GM21529 (cell line): ENCODE measurements around the gene PPP6R1.

ENCODE experiments used
- ATAC-seq: cut with Tn5 transposase; IDR thresholded peaks from one replicate; pipeline ENCODE4 v1.9.1; 2021; ENCODE audit not compliant: unreplicated experiment

The PPP6R1 gene

DNA sequence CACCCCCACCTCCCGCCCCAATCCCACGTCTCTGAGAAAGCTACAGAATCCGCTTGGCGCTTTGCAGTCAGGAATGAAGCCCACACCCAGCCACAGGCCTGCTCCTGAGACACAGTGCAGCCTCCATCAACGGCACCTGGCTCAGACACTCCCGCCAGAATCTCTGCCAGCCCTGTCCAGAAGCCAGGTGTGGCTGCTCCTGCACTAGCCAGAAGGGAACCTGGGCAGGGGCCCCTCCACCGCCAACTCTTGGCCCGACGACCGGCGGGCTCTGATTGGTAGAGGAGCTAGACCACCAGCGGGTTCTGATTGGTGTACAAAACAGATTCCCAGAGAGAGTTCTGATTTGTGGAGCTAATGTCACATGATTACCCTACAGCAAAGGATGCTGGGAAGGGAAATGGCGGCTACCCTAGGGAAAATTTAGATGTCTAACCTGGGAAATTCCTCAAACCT lies 2.9 kb upstream of the PPP6R1 start:
- no peak for ATAC-seq

DNA sequence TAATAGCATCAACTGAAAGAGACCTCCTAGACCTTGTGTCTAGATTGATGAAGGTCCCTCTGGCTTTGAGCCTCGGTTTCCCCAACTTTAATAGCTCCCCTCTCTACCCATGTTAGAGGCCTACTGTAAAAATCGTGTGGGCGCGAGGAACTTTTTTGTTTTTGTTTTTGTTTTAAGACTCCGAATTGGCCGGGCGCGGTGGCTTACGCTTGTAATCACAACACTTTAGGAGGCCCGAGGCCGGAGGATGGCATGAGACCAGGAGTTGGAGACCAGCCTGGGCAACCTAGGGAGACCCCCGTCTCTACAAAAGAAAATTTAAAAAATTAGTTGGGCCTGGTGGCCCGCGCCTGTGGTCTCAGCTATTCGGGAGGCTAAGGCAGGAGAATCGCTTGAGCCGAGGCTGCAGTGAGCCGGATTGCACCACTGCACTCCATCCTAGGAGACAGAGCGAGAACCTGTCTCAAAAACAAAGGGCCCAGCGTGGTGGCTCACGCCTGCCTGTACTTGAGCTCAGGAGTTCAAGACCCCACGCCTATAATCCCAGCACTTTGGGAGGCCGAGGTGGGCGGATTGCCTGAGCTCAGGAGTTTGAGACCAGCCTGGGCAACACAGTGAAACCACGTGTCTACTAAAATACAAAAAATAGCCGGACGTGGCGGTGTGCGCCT lies 858 bp upstream of the PPP6R1 start:
- ATAC-seq, result no peak

- ATAC-seq, result peak; percentile 7
Measured at GRCh38 chr19:55258476-55258827, 365 bp downstream of the PPP6R1 start.

DNA sequence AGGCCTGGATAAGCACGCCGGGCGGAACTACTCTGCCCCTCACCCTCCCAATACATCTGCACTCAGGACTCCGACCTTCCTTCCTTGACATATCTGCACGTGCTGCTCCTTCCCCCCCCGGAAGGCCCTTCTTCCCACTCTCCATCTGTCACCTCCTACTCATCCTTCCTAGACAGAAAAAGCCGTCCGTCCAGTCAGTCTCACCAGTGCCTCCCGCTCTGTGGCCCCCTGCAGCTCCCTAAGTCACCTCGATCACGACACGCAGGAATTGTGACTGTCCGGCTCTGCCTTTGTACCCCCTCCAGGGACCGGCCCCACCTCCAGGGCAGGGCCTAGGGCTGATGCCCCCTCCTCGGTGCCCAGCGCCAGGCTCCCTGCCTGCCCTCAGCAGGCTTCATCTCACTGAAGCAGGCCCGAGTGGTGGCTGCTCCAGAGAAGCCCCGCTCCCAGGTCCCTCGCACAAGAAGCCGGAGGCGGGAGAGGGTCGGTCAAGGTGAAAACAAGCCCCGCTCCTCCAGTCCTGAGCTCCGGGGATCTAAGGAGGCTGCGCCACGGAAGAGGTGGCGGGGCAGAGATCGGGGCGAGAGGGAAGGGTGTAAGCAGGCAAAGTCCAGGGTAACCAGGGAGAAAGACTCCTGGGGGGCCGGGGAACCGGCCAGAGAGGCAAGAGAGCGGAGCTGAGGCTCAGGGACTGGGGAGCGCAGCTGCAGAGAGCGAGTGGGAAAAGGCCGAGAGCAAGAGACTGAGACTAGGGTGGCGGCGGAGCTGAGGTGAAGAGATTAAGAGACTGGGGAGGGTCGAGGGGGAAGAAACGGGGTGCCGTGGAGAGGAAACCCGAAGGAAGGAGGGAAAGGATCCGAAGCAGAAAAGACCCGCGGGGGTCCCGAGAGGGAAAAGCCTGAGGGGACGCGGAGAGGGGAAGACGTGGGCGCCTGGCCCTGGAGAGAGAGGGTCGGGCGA lies 1.1 kb downstream of the PPP6R1 start:
- ATAC-seq, result no peak

- no peak for ATAC-seq
Measured at GRCh38 chr19:55256562-55257460, 2.0 kb downstream of the PPP6R1 start.

DNA sequence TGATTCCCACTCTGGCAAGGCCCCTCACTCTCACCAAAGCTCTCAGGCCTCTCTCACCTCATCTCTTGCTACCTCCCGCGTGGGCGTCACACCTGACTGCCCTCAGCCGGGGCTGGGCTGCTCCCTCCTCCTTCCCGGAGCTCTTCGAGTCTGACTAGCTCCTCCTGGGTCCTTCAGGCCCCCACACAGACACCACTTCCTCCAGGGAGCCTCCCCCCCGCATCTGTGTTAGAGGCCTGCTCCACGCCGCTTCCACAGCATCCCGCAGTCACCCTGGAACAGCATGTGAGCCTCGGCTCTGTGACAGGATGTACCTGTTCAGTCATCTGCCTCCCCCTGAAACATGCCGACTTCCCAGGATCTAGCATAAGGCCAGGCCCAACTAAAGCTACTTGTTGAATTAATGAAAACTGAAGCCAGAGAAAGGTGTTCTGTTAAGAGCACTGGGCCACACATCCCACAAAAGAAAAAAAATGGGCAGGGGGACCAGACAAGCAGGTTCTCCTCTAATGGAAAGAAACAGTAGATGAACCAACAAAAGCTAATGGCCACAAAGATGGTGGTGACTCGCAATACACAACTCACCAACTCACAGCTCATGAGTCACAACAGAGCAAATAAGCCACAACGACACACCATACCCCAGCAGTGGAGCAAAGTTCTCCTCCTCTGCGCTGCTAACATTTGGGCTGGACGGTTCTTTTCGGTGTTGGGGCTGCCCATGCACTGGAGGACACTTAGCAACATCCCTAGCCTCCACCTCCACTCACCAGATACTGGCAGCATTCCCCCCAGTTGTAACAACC lies 3.0 kb downstream of the PPP6R1 start:
- no peak for ATAC-seq

DNA sequence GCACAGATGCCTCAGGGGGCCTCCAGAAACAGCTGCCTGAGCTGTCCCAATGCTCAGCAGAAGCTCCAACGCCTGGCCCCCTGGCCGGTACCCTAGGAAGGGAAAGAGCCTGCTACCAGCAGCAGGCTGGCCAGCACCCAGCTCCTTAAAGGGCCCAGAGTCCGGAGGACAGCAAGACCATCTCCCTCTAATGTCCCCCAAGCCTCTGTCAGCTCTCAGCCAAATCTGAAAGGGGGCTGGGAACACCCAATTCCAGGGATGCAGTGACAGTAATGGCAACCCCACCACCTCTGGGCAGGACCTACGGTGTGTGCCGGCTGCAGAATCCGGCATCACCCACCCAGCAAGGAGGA lies 4.2 kb downstream of the PPP6R1 start:
- no peak for ATAC-seq

- peak; percentile 45 for ATAC-seq
Measured at GRCh38 chr19:55253842-55254624, 4.8 kb downstream of the PPP6R1 start.

- ATAC-seq, result no peak
Measured at GRCh38 chr19:55252760-55253663, 5.8 kb downstream of the PPP6R1 start.

GRCh38 chr19:55251341-55252081 lies 7.3 kb downstream of the PPP6R1 start:
- ATAC-seq, result no peak

DNA sequence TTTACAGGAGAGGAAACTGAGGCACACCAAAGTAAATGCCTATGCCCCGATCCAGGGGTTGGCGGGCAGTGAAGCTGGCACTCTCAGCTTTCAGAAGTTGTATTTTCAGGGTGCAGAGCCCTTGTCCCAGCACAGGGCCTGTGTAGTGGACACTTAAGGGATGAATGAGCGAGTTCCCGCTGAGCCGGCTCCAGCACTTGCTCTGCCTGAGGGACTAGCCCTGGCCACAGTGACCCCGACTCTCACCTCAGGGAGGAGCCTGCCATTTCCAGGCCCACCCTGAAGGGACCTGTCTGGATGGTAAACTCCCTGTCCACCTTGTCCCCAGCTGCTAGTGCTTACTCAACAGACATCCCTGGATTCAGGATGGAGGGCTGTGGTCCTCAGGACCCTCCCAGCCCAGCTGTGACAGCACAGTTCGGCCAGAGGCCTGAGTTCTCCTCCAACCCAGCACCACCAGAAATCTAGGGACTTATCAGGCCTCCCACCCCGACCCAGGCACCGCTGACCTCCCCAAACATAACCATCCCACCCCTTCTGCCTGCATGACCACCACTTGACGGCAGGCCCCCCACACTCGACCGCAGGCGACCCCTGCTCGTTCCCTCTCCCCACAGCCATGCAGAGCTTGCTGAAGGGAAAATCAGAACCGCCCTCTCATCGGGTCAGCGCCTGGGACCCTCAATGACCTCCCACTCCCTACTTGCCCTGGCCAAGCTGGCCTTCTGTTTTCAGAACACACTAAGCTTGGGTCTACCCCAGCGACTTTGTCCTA lies 8.4 kb downstream of the PPP6R1 start:
- ATAC-seq, result no peak

GRCh38 chr19:55249841-55250240 lies 9.0 kb downstream of the PPP6R1 start:
- ATAC-seq, result no peak

- ATAC-seq, result no peak
Measured at GRCh38 chr19:55248704-55249103, 10.1 kb downstream of the PPP6R1 start.

DNA sequence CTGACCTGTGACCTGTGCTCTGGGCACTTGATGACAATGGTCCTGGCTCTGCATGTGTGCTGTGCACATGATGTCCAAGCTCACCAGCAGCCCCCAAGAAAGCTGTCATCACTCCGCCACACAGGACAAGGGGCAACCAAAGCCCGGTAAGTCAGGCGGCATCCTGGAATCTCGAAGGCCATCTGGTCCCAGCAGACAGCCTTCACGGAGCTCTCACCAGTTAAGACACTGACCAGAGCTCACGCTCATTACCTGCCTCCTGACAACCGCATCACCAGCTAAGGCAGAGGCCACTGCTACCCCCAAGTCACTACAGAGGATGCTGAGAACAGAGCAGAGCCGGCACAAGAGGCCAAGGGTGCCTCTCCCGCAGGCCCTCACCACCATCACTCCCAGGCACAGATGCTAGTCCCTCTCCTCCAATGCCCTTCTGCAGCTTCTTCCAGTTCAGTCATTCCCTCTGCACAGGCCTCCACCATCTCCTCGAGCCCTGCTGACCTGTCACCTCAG lies 10.6 kb downstream of the PPP6R1 start:
- no peak for ATAC-seq

- ATAC-seq, result no peak
Measured at GRCh38 chr19:55247621-55248099, 11.2 kb downstream of the PPP6R1 start.

DNA sequence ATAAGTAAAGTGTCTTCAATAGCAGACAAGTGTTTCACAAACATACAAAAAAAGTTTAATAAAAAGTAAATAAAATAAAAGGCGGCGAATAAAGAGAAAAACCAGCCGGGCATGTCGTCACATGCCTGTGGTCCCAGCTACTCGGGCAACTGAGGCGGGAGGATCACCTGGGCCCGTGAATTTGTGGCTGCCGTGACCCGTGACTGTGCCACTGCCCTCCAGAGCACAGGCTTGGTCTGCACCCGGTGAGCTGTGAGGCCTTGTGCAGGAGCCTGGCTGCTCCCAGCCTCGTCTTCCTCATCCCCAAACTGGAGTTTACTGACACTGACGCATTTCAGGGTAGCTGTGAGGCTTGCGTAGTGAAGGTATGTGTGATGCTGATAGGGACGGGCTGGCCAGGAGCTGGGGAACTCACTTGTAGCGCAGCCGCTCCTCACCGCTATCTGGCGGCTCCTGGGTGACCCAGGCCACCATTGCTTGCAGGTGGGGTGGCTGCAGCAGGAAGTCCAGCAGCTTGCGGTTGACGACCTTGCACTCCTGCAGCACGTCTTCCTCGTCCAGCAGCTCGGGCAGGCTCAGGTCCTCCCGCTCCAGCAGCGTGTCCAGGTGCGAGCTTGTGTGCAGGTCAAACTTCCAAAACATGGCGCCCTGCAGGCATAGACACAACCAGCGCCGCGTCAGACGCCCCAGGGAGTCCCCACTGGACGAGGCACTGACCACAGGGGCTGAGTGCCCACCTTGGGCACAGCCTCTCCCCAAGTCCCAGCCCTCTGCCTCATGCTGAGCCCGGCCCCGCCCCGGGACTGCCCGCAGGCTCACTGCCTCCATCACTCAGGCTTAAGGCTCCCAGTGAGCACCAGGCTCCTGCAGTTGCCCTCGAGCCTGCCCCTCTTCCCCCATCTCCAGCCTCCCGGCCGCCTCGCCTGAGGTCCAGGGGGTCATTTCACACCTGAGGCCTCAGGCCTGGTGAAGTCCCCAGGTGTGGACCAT lies 12.1 kb downstream of the PPP6R1 start:
- ATAC-seq, result no peak
